Measurements from ENCODE around the gene ARID5B.
A peak's percentile ranks its signal among the peaks of the same experiment; 100 is the strongest.

Gene ARID5B

GRCh38 chr10:61895898-61896600 is 5.5 kb upstream of the ARID5B start:
- H3K4me3 ChIP-seq (ENCODE audit: low read depth, low read length), result no peak overlapping the region
- no peak for TF ChIP-seq CTCF (IDR thresholded peaks at IDR 0.05; ENCODE audit: borderline replicate concordance, insufficient read depth, low read depth, low read length)

GRCh38 chr10:61896854-61897661 is 4.4 kb upstream of the ARID5B start:
- H3K4me3 ChIP-seq (ENCODE audit: low read depth, low read length), result no peak overlapping the region
- TF ChIP-seq CTCF (IDR thresholded peaks at IDR 0.05; ENCODE audit: borderline replicate concordance, insufficient read depth, low read depth, low read length), result peak; percentile 77

GRCh38 chr10:61897671-61898434 is 3.6 kb upstream of the ARID5B start:
- TF ChIP-seq CTCF (IDR thresholded peaks at IDR 0.05; ENCODE audit: borderline replicate concordance, insufficient read depth, low read depth, low read length), result peak; percentile 28; the same call in 1 of the 2 replicates
- no peak overlapping the region for H3K4me3 ChIP-seq (ENCODE audit: low read depth, low read length)

- no peak overlapping the region for H3K4me3 ChIP-seq (ENCODE audit: low read depth, low read length)
Measured at GRCh38 chr10:61898435-61898778, 3.1 kb upstream of the ARID5B start.

GRCh38 chr10:61899069-61899531 is 2.4 kb upstream of the ARID5B start:
- no peak for TF ChIP-seq CTCF (IDR thresholded peaks at IDR 0.05; ENCODE audit: borderline replicate concordance, insufficient read depth, low read depth, low read length)
- H3K4me3 ChIP-seq (ENCODE audit: low read depth, low read length), result no peak overlapping the region

More at GRCh38 chr10:61898435-61898778, 3.1 kb upstream of the ARID5B start:
- no peak for TF ChIP-seq CTCF (IDR thresholded peaks at IDR 0.05; ENCODE audit: borderline replicate concordance, insufficient read depth, low read depth, low read length)

- TF ChIP-seq CTCF (IDR thresholded peaks at IDR 0.05; ENCODE audit: borderline replicate concordance, insufficient read depth, low read depth, low read length), result no peak
- peak overlapping the region; percentile 28 for H3K4me3 ChIP-seq (ENCODE audit: low read depth, low read length)
Measured at GRCh38 chr10:61899663-61899996, 1.9 kb upstream of the ARID5B start.

All from GM12875 (cell line).